UCSD-AML1 (cell line): ENCODE results near the gene SMARCAD1.

ENCODE experiments used
- DNase-seq: peaks from one replicate; lab custom pipeline; 2025; ENCODE audit not compliant: unreplicated experiment; lab: John Stamatoyannopoulos, UW

The SMARCAD1 gene

GRCh38 chr4:94226763-94227162, 19.1 kb downstream of the SMARCAD1 start:
- DNase-seq = no peak

GRCh38 chr4:94228493-94229216, 21.0 kb downstream of the SMARCAD1 start:
- DNase-seq = no peak

GRCh38 chr4:94232519-94232918, 24.9 kb downstream of the SMARCAD1 start:
- DNase-seq = no peak

- no peak for DNase-seq
Observed at GRCh38 chr4:94235825-94236224, 28.2 kb downstream of the SMARCAD1 start.

- DNase-seq = no peak
Observed at GRCh38 chr4:94237271-94237670, 29.6 kb downstream of the SMARCAD1 start.

- DNase-seq = no peak
Observed at GRCh38 chr4:94238160-94238559, 30.5 kb downstream of the SMARCAD1 start.

GRCh38 chr4:94240384-94240783, 32.7 kb downstream of the SMARCAD1 start:
- no peak for DNase-seq

GRCh38 chr4:94244087-94244828, 36.6 kb downstream of the SMARCAD1 start:
- DNase-seq = no peak

GRCh38 chr4:94244829-94245185, 37.1 kb downstream of the SMARCAD1 start:
- no peak for DNase-seq

GRCh38 chr4:94251094-94251493, 43.4 kb downstream of the SMARCAD1 start:
- no peak for DNase-seq

- DNase-seq = no peak
Observed at GRCh38 chr4:94253036-94253435, 45.4 kb downstream of the SMARCAD1 start.

GRCh38 chr4:94256144-94256783, 48.6 kb downstream of the SMARCAD1 start:
- no peak for DNase-seq

GRCh38 chr4:94256828-94257227, 49.2 kb downstream of the SMARCAD1 start:
- DNase-seq = no peak

- DNase-seq = no peak
Observed at GRCh38 chr4:94262163-94263016, 54.7 kb downstream of the SMARCAD1 start.

GRCh38 chr4:94267037-94267436, 59.4 kb downstream of the SMARCAD1 start:
- DNase-seq = no peak

- DNase-seq = no peak
Observed at GRCh38 chr4:94271248-94271647, 63.6 kb downstream of the SMARCAD1 start.

- DNase-seq = no peak
Observed at GRCh38 chr4:94274912-94275311, 67.2 kb downstream of the SMARCAD1 start.

- DNase-seq = no peak
Observed at GRCh38 chr4:94276204-94276603, 68.5 kb downstream of the SMARCAD1 start.

GRCh38 chr4:94277534-94277933, 69.9 kb downstream of the SMARCAD1 start:
- DNase-seq = no peak

GRCh38 chr4:94278781-94279180, 71.1 kb downstream of the SMARCAD1 start:
- DNase-seq = no peak

GRCh38 chr4:94284889-94285288, 77.2 kb downstream of the SMARCAD1 start:
- no peak for DNase-seq
